HG03064 (cell line): ENCODE data around the gene DGKI.

Experiments used
- ATAC-seq: cut with Tn5 transposase; IDR thresholded peaks from one replicate; pipeline ENCODE4 v1.9.1; 2021; ENCODE audit warnings: low read depth; ENCODE audit not compliant: unreplicated experiment

Gene DGKI

DNA sequence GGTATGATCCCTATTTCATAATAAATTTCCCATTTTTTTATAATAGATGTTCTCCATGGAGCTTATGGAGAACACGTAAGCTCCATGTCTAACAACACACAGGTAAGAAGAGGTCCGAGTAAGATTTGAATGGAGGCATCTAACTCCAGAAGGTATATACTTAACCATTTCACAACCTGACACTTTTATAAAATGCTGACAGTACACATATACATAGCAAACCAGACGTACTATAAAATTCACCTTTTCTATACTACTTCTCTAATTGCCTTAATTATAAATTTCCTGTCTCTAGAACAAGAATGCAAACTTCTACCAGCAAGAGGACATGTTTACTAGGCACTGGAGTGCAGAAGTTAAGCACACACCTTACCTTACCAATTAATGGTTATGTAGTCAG lies 151.3 kb downstream of the DGKI start:
- no peak for ATAC-seq

DNA sequence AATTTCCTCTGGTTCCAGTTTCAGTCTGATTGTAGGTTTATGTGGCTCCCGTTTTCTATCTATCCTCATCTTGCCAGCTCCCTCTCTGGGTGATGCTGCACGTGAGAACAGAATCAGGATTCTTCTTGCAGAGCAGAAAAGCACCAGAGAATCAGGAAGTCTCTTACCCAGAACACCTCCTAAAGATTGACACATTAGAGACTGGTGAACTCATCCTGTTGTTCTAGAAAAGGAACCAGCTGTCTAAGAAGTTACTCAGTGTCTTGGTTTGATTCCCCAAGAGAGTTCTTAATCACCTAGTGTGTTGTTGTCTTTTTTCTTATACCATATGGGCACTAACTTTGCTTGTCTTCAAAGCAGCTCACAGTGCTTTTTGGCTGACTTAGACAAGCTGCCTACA lies 152.4 kb downstream of the DGKI start:
- ATAC-seq = no peak

DNA sequence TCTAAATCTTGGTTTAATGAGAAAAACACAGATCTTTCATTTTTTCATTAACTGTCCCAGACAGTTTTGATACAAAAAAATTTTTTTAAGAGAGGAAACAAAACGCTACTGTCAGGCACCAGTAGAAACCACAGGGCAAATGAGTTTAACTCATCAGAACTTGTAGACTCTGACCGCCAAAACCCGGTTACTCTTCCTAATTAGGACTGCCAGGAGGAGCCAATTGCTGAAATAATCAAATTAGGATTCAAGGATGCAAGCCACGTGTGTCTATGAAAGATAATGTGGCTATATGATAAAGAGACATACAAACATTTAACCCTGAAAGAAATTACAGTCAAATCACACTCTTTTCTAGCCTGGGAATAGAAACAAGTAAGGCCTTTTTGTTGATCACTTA lies 154.4 kb downstream of the DGKI start:
- ATAC-seq = no peak

DNA sequence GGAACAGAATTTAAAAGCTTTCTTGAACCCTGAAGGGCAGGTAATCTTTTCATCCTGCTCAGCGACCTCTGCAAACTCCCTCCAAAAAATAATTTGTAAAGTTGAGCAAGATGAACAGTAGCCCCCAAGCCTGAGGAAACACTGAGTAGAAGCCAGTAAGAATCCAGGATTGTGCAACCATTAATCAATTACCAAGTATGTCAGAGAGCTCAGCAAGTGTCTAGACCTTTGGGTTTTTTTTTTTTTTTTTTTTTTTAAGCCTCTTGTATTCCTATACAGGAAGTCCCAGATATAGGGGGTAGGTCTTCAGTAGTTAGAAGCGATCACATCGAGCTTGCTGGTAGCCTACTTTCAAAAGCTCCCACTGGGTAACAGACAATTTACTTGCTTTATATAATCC lies 155.2 kb downstream of the DGKI start:
- ATAC-seq = no peak

DNA sequence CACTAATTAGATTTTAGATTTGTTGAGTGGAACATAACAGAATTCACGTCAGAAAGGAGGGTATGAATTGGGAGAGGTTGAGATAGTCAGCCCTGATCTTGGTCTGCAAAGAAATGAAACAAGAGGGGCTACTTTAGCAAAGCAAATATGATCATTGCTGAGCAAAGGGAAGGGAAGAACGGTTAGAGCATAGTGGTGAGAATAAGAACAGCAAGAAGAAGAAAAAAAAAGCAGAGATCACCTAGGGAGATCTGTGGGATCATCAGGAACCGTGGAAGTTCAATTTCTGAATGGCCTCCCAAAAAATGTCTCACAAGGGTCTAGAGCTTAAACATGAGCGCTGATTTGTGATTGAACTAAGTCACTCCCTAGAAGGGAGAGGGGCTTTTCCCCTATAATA lies 156.1 kb downstream of the DGKI start:
- no peak for ATAC-seq

DNA sequence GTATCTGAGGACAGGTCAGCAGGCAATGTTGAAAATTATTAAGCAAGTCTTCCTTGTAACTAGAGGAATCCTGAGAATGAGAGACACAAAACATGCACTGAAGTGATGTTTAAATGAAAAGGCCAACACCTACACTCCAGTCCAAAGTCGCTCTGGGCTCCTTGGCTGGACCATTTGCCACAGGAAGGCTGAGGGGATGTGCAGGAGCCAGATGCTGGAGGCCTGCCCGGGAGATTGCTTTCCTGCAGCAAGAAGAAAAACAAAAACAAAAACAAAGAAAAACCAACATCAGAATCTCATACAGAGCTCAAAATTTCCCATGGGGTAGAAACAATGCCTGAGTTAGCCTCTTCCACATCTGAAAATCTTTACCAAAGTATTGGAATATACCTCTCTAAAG lies 157.0 kb downstream of the DGKI start:
- ATAC-seq = no peak

DNA sequence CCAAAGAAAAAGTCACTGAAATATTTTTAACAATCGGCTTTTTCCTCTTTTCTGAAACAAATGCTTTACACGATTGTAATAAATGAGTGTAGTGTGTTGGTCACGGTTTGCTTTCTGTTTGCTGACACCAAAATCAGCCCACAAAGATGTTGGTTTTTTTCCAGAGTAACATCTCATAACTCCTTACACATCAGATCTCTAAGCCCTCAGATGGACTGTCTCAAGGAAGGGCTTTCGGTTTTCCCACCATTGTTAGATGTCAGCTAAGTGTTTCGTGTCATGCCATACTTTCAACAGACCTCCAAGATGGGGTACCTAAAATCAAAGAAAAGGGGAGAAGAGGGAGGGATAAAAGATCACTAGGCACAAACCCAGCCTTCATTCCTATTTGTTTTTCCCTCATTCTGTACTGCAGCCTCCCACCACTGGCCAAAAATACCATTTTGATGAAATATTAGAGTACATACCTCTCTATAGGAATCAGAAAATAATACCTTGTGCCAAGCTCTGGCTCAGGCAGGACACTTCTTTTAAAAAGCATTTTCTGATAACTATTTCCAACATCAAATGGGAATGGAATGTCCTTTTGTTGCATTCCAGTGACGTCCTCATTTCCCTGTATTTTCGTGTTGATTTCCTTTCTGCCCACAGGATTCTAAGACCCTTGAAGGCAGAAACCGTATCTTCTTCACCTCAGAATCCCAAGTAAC lies 159.1 kb downstream of the DGKI start:
- no peak for ATAC-seq

DNA sequence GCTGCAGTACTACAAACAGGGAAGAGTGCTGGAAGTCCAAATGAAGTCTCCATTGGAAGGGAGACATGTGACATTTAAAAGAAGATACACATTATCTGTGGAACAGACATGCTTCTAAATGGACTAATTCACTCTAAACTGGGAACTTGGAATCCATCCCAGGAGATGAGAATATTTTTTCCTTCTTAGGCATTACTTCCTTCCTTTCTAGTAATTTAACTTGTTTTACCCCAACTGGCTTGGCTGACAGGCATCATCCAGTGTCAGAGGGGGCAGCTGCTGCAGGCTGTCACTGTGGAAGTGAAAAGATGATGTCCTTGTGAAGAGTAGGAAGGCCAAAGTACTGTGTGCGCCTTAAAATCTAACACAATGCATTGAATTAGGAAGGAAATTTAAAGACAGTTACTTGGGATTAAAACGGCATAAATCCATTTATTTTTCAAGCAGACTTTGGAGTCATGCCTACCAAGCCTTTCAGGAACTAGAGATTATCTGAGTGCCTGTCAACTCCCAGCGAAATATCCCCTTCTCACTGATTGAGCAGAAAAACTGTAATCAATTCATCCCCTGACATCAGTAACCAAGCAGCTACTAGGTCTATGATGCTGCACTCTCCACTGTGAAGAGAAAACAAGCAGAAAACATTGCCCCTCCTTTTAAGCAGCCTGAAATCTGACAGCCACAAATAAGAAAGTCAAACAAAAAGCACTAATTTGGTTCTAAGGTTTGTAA lies 161.2 kb downstream of the DGKI start:
- ATAC-seq = no peak

DNA sequence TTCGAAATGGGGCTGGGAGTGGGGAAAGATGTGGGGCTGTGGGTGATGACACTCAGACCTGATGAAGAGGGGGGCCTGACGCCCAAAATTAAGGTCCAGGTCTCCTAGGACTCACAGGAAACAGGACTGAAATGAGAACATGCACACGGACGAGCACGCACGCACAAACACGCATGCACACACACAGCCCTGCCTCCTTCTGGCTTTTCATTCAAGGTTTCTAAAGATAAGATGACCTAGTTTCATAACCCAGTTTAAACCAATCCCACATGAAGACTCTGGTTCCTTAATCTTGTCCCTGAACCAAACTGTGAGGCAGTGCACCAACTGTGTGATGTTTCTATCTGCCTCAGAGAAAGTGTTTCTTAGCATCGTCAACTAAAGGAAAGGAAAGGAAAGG lies 162.0 kb downstream of the DGKI start:
- ATAC-seq = no peak

DNA sequence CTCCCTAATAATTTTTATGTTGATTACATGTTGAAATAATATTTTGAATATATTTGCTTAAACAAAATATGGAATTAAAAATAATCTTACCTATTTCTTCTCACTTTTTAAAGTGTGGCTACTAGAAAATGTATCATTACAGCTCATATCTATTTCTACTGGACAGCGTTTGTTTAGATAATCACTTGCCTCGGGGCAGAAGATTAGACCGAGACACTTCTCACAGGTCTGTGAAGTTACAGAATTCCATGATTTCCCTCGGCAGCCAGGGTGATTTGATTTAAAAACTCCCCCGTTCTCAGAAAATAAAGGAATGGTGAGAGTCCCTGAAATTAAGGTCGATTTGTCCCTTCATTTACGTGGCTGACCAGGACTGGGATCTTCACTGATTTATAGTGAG lies 162.5 kb downstream of the DGKI start:
- no peak for ATAC-seq

DNA sequence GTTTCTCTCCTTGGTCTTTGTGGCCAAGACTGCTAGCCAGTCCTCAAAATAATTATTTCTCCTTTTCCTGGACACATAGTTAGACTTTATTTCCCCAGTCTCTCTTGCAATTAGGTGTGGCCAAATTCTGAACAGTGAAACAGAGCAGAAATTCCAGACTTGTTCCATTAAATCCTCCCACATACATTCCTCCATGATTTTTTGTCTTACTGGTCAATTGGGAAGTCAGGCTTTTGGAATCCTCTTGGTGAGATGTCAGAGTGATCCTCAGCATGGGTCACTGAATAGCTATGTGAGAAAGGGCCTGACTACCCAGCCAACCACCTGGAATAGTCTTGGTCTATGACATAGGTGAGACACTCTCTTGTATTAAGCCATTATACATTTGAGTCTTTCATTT lies 164.2 kb downstream of the DGKI start:
- ATAC-seq = no peak

DNA sequence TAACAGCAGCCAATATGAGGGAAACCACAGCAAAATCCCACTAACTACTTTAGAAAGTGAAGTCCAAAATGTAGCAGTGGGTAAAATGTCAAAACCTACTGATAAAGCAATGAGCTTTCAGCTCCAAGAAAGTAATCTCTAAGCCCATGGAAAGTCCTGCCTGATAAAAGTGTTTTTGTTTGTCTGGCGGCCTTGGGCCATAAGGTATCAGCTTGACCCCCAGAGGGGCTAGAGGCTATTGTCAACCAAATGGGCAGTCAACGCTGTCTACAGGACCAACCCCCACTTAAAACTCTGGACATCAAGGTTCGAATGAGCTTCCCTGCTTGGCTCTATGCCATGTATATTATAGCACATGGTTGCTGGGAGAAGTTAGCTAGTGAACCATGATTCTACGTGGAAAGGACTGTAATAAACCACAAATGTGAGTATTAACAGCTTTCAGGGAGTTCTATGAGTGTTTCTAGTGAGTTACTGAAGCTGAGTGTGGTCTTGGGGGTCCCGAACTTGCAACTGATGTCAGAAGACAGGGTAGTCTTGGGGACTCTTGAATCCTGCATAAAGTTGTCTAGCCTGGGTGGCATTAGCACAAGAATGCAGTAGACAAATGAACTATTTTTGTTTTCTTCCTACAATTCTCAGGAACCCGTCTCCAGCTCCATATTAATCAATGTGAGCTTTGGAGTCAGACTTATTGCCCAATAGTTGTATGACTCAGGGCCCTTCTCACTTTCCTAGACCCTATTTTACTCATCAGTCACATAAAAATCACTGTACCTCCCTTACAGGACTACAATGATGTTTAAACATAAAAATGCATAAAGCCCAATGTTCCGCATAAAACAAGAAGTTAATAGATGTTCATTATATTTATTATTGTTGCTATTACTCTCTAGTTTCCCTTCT lies 164.9 kb downstream of the DGKI start:
- ATAC-seq = no peak

DNA sequence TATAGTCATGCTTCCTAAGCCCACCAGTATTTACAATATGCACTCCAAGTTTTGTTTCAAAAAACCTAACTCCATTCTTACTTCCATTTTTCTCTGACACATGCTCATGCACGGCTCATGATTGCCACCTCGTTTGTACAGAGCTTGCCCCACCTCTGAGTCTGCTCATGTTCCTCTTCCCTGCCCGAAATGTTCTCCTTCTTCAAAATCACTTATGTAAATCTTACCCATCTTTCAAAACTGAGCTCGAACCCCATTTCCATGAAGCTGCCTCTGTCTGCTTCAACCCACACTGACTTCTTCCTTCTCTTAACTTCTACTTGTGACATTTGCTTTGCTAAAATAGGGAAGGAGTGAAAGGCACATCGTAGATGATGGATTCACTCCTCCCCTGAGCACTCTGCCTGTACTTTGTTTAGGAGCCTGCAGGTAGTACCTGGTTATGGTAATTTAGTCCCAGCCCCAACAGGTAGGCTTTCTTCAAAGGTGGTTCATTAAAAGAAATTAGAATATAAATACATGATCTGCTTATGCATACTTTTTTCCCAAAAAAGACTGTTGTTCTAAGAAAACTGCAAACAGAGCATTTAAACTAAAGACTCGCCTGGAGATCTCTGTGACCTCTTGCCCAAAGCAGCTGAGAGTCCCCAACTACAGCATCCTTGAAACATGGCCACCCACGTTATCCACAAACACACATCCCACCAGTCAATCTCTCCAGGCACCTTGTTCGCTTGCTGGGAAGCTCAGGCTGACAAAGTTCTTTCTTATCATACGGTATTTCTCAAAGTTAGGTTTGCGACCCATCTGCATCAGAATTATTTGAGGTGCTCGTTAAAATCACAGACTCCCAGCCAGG lies 172.0 kb downstream of the DGKI start:
- no peak for ATAC-seq

DNA sequence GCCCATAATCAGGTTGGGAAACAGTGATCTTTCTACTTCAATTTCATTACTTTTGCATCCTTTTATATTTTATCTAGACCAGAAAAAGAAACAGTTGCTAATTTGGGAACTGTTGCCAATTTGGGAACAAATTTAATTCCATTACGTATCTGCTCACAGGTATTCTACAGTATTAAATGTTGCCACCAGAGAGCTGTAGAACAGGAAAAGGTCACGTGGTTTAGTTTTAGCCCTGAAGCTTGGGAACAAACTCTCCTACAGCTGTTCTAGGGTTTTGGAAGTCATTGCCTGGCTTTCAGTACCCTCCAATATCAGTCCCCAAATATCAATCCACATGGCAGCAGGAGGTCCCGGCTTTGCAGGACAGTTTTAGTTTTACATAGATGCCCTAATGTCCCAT lies 172.7 kb downstream of the DGKI start:
- ATAC-seq = no peak

DNA sequence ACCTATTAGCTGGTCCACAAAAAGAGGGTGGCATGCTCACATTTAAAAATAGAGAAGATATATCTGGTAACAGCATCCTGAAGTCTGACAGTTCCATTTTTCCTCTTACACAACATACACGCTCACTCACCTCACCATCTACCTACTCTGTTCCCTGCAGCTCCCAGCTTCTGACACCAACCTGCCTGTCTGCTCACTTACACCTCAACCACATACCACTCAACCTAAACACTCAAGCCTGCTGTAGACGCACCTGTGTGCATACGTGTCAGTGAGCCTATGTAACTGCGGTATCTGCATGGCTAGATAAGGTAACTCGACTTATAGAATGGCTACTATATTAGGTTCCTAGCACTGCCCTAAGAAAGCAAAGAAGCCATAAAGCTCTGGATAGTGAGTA lies 174.9 kb downstream of the DGKI start:
- no peak for ATAC-seq

DNA sequence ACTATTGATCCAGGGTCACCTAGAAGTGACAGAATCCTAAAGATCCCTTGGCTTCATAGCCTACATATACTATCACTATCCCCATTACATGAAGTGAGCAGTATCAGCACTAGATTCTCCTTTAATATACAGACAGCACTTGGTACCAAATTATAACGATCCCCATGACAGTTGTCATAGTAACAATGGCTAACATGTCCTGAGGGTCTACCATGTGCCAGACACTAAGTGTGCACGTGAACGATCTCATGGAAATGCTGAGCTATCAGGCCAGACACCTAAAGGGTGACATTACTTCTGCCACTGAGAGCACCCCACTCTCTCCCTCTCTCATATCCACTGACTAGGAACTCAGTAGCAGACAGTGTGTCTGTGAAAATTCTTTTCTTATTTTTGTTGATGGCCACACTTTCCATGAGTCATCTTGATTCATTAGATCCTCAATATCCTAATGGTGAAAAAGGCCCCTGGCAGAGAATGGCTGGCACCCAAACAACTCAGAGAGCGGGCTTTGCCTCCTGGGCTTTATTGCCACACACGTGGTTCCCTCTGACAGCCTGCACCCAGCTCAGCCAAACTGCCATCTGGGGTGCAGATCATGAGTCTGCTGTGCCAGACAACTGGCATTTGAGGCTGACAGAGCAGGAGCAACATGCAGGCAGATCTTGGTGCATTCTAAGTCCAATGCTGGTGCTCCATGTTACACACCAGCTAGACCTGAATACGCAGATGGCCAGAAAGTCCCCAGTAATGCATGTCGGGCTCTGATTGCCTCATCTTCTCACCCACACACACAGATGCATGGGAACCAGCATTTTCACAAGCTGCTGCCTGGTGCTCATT lies 176.3 kb downstream of the DGKI start:
- ATAC-seq = no peak

DNA sequence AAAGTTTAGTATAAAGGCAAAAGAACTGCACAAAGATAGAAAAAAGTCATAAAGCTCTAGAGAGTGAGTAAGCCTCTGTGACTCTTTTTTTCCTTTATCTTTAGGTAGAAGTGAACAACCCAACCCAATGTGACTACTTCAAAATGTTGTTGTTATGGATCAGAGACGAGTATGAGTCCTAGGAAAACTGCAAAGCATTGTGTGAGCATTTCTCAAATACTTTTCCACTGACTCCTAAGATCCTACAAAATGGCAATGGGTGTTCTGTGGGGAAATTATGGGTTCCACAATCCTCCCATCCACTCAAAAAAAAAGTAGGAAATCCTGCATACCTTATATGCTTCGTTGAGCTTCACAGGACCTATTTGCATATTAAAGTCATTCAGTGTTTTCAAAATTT lies 177.1 kb downstream of the DGKI start:
- no peak for ATAC-seq

DNA sequence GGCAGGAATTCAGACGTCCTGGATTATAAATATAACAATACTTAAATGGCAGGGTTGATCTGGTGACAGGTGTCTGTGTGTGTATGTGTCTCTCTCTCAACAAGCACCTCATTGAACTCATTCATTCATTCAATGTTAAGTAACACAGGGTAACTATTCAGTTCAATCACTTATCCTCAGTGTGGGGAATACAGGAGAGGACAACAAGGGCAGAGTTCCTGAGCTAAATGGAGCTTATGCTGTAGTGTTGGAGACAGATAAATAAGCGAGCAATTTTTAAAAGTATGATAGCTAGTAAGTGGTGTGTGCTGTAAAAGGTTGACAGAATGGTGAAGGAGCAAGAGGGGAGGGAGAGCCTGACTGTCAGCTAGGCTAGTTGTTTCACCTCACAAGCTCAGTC lies 178.4 kb downstream of the DGKI start:
- no peak for ATAC-seq

DNA sequence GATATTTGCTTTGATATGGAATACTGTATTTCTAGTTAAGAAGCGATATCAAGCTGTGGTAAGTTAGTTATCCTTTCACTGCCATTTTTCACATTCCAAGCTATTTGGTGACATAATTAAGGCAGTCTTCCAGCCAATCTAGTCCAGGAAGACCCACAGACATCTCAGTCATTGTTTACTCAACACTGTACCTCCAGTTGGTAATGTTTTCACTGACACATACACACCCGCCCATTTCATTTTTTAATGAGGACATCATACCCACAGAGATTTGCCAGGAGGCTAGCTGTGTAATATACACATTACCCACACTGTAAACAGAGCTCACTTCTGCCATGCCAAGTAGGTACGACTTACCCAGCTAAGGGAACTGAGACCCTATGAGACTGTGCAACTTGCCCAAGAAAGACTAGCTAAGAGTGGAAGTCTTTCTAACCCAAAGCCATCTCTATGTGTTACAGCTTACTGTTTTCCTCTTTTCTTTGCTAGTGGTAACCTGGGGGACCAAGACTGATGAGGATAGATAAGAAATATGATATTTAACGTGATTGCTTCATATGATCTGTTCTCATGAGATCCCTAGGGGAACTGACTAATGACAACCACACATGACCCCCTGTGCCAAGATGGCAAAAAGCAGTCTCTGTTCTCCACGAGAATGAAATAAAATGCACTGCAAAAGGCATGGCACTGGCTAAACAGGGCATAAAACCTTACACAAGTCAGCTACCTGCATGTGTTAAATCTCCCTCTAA lies 179.0 kb downstream of the DGKI start:
- no peak for ATAC-seq
